GM21447 (cell line): Measurements from ENCODE around the gene DCLK1.

Experiments used
- ATAC-seq: cut with Tn5 transposase; IDR thresholded peaks from one replicate; pipeline ENCODE4 v1.9.1; 2021; ENCODE audit not compliant: unreplicated experiment

The DCLK1 gene

DNA sequence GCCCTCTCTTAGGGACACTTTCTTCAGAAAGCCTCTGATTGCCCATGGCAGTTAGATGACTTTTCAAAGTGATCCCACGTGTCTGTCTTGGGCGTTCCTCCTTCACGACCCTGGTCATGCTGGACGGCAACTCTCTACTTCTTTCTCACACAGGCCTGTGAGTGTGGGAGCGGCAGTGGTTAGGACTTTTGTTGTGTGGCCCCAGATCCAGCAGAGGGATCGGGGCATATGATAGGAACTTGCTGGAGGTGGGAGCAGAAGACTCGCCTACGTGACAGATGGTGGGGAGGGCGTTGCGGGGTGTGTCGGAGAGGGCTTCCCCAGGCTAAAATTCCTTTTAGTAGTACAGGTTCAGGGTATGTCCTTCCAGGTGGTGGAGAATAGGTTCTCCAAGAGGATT, 365.2 kb downstream of the DCLK1 start:
- ATAC-seq, result no peak

DNA sequence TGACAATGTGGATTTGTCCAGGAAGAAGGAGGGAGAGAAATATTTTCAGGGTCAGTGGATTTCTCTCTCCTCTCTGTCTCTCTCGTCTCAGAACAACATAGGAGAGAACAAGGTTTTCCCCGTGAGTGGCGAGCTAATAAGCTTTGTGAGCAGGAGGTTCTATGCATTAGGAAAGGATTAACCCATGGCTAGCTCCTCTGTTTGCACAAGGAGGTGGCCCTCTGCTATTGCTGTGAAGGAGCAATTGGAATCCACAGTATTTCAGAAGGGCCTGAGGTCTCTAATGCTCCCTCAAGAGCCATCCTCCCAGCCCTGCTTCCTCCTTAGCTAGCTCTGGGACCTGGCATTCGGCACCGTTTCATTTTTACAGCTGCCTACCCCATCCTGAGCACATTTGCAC, 365.8 kb downstream of the DCLK1 start:
- ATAC-seq, result no peak

DNA sequence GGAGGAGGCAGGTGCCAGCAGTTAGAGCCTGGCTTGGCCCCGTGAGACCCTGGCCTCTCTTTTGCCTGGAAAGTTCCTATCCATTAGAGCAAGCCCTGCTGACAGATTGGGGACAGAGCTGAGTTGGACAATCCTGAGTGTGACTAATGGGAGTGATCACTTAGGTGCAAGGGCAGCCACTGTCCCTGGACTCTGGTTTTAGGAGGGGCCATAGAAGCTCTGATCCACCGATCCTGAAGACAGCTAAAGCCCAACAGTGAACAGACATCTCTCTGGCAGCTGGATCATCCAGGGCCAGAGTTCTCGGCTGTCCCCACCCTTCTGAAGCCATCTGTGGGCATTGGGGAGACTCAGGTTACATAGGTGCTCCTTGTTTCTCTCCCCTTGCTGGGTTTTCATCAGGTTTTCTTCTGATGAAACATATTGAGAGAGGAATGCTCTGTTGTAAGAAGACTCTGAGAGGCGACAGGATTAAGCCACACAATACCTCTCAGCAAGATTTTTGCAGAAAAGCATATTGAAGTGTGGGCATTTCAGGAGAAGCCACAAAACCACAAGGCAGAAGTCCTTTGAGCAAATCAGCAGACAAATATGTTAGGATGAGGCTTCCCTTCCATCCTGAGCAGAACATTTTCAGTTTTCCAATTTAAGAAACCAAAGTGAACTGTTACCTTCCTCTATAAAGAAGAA, 366.7 kb downstream of the DCLK1 start:
- ATAC-seq, result no peak

DNA sequence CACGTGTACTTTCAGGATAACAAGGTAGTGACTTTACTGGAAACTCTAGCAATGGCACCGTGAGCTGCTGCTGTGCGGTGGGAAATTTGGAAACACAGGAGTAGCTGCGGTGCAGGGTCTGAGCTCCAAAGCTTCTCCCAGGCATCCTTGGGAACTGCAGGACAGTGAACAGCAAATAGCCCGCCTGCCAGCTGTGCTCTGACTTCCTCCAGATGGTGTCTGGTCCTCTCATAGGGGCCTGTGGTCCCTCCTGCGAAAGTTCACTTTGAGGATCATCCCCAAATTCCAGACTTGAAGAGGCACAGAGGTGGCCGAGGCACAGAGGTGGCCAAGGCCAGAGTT, 367.4 kb downstream of the DCLK1 start:
- no peak for ATAC-seq

DNA sequence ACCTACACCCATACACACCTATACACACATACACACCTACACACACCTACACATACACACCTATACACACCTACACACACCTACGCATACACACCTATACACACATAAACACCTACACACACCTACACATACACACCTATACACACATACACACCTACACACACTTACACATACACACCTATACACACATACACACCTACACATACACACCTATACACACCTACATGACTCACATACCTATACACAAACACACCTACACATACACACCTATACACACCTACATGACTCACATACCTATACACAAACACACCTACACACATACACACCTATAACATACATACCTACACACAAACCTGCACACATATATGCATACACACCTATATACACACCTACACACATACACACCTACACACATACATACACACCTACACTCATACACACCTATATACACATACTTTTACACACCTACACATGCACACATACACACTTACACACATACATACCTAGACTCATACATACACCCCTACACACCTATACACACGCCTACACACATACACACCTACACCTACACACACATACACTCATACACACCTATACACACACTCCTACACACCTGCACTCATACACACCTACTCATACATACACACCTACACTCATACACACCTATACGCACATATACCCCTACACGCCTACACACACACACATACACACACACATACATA, 368.0 kb downstream of the DCLK1 start:
- no peak for ATAC-seq

DNA sequence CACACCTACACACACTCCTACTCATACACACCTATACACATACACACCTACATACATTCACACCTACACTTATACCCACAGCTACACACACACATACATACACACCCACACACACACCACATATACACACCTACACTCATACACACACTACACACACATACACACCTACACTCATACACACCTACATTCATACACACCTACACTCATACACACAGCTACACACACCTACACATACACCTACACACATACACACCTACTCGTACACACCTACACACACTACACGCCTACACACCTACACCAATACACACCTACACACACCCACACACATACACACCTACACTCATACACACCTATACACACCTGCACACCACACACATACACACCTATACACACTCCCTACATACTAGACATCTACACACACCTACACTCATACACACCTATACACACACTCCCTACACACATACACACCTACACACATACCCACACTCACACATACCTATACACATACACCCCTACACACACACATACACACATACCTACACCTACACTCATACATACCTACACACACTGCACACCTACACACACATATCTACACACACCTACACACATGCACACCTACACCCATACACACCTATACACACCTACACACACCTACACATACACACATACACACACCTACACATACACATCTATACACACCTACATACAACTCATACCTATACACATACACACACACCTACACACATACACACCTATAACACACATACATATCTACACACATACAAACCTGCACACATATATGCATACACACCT, 369.5 kb downstream of the DCLK1 start:
- no peak for ATAC-seq

DNA sequence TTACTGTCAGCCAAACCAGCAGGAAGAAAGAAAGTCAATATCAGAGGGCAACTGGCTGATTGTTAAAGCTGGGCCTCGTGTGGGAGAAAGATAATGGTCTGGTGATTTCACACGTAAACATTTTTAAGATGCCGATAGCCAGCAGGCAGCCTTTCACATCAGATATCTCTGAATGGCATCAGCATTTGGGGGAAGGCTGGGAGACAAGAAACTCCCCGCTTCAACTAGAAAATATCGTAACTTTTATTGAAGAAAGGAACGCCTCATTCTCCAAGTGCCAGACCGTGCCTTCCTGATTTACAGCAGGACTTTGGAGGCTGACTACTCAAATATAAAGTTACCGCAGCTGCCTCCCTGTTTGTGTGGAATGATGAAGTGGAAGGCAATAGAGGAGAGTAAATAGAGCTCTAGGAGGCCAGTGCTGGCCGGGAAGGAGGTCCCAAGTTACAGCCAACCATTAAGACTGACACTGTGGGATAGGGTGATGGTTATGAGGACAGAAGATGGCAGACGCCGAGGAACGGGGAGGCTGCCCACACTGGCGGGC, 370.4 kb downstream of the DCLK1 start:
- ATAC-seq, result no peak

DNA sequence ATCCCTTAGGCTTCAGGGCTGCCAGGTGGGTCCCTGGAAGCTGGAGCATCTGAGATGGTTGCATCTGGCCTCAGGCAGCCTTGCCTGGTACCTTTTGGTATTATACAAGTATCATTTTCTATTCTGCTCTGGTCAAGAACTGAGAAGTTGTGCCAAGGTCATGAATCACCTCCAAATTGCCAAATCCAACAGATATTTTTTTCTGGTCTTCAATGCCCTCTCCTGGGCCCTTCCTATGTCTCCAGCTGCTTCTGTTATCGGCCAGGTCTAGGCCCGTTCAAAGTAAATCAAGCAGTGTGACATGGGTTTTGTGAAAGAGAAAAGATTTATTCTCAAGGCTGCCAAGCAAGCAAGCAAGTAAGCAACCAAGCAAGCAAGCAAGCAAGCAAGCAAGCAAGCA, 383.6 kb downstream of the DCLK1 start:
- no peak for ATAC-seq

DNA sequence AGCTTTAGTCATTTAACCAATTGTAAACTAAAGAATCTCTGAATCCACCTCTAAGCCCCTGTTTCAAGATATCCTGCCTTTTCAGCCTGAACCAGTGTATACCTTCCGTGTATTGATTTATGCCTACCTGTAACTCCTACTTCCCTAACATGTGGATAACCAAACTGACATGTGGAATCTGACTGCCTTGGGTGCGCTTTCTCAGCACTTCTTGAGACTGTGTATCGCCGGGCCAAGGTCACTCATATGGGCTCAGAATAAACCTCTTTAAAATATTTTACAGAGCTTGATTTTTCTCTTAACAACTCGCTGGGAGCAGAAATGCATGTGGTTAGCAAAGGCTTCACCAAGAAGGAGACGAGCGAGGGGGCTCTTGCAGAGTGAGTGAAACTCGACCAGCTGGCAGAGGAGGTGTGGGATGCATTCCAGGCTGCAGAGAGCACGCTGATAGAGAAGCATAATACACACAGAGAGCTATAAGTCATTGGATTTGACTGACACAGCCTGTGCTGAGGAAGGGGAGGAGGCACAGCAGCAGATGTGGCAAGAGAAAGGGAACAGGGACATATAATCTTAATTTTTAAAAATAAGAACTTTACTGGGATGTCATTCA, 386.5 kb downstream of the DCLK1 start:
- no peak for ATAC-seq

DNA sequence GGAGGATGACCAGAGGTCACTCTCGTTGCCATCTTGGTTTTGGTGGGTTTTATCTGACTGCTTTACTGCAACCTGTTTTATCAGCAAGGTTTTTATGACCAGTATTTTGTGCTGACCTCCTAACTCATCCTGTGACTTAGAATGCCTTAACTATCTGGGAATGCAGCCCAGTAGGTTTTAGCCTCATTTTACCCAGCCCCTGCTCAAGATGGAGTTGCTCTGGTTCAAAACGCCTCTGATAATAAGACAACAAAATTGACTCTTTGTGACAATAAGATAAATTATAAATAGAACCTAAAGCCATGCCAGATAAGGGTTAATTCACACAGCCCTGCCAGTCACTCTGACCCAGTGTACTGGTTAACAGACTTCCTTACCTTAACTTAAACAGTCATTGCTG, 387.0 kb downstream of the DCLK1 start:
- no peak for ATAC-seq

DNA sequence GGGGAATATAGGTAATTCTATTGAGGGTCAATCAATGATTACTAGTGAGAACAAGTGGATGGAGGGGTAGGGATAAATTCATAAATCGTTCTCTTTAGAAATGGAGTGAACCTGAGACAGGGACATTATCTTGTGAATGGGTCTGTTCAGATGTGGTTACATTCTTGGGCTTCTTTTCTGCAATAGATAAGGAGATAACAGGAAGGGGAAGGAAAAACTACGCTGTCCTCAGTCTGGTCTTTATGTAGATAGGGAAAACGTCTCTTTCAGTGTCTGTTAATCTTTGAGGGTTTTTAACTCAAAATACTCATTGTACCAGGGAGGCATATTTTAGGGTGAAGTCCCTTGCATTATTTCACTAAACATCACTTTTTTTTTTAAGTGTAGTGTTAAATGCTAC, 388.0 kb downstream of the DCLK1 start:
- ATAC-seq, result no peak

DNA sequence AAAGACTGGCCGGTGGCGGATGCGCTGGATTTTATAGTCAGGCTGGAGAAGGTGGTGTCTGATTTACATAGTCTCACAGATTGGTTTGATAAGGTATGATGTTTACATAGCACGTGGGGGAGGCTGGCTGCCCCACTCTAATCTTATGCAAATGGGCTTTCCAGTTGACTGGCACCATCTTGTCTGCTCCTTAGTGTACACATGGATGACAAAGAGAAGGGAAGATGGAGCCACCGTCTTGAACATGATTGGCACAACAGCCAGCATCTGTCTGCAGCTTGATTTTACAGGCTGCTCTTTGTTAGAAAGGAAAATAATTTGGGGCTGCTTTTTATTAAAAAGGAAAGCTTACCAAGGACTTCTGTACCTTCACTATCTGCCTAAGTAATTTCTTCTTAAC, 389.5 kb downstream of the DCLK1 start:
- no peak for ATAC-seq

DNA sequence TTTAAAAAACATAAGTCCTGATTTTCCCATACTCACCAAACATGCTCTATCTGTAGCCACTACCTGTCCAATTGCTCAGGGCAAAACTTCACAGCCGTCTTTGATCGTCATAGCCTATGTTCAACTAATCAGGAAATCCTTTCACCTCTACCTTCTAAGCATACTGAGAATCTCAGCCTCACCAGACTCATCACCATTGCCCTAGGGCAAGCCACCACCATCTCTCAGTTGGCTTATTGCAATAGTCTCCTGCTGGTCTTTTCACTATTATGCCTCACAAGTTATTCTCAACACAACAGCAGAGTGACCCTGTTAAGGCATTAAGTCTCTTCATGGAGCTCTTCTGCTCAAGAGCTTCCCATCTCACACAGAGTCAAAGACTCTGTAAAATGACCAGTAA, 394.3 kb downstream of the DCLK1 start:
- no peak for ATAC-seq

DNA sequence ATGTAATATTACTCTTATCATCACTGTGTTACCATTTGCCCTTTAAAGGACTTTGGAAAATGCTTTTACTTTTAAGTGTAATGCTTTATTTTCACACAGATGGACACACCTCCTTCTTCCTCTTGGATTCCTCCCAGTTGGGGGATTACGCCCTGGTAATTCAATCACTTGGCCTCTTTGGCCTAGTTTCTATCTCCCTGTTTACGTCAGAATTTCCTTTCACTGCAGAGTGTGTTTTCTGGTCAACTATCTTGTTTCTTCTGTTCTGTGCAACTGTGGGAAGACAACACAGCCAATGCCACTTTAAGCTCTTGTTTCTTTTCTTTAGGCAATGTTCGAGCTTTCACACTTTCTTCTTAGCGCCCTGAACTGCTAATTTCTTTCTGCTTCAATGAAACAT, 397.4 kb downstream of the DCLK1 start:
- ATAC-seq, result no peak

DNA sequence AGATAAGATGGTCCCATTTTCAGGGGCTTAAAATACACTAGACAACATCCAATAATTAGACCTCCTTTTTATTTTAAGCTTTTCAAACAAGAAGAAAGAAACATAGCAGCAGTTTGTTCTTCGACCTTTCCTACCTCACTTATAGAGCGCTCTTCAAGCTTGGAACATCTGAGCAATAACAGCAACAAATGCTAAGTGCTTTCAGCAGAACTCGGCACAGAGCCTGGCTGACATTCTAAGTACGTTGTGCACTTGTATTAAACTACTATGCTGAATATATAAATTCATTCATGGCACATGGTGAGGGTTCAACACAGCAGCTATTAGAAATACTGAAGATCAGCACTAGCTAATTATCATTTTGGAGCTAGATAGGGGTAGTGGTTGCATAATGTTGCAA, 398.6 kb downstream of the DCLK1 start:
- ATAC-seq, result no peak

DNA sequence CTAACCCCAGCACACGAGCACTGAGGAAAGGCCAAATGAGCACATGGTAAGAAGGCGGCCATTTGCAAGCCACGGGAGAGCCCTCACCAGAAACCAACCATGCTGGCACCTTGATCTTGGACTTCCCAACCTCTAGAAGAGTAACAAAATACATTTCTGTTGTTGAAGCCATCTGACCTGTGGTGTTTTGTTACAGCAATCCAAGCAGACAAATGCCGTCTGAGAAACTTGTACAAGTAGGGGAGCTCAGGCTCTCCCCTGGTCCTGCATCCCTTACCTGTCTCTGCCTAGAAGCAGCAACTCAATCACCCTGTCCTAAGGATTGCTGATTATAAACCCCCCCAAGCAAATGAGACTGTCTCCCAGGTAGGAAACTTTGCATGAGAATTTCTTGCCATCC, 399.7 kb downstream of the DCLK1 start:
- no peak for ATAC-seq

DNA sequence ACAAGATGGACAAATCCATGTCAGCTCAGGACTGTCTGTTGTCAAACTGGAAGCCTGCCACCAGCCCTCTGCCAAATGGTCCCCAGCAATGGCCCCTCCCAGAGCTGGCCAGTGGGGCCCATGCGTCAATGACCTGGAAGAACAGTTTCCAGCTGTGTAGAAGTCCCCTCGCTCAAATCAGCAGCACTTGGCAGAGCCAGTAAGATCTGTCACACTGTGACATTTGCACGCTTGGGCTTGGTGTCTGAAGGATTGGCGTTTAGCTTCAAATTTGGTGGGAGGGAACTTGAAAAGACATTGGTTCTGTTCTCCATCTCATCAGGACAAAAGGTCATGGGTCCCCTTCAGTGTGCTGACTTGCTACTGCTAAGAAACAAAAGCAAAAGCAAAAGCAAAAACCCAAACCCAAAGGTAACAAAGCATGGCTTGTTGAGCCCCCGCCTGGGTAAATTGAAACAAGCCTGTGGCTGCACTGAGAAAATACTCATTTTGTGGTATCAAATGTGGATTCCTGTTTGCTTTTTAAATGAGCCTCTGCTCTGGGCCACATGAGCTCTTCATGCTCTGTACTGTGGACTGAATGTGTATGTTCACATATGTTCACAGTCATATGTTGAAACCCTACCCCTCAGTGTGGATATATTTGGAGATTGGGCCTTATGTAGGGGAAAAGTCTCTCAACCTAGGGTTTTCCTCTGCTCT, 401.1 kb downstream of the DCLK1 start:
- ATAC-seq, result peak; percentile 82

DNA sequence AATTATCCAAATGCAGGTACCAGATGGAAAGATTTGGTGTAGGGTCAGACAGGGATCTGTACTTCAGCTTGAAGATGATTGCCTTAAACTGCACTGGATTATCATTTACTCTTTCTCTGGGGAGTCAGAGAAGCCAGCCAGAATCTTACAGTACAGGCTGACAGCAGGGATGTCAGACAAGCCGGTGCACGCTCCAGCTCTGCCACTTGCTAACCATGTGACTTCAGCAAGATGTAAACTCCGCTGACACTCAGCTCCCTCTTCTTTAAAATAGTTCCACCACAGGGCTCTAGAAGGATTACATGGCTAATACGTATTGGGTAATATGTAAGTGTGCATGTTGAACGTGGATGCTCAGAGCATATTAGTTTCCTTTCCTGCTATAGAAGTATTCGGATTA, 403.3 kb downstream of the DCLK1 start:
- ATAC-seq, result no peak

DNA sequence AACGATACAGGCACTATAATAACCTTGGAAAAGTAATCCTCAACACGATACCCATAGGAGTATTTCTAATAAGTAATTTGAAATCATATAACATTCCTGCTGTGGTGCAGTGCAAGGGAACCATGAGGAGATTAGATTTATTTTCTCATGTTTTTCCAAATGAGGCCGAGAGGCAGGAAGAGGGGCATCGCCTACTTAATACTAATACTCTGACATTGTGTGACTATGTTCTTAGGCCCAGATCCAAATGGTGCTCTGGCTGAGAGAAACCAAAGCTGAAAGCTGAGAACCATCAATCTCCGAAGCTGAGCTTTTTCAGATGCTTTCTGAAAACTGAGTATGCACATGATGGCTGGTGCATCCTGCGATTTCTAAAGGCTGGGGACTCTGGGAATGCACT, 406.7 kb downstream of the DCLK1 start:
- ATAC-seq, result no peak

DNA sequence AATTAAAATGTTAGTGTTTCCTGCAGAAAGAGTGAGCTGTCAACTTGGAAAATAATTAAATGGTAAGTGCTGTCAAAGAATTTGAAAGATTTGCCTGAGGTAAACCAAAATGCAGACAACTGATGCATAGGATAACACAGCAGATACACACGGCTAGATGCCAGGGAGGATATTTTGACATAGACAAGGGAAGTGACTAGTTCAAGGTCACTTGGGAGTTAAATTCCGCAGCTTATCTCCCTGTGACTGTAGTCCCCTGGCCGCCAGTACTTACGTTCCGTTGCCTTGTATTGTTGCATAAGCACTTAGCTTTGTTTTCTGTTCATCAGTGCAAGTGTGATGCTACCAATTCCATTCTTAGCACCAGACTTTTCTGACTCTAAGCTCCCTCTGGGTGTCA, 407.4 kb downstream of the DCLK1 start:
- ATAC-seq, result no peak

DNA sequence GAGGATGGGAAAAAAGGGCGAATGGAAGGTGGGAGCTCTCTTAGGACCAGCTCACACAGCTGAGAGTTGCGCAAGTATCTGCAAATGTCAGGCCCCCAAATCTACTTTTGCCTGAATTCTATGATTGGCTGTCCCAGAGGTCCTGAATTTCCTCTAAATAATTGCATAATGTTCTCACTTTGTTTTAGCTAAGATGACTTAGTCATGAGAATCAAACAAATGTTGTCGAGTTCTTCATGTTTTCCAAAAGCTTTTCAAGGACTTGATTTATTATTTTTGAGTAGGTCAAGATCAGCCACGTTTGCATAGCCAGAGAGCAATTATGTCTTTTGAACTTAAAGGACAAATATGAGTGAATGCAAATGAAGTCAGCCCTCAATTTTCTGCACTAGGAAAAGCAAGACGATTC, 408.1 kb downstream of the DCLK1 start:
- ATAC-seq, result no peak
